Prostate gland (tissue), 2 donors: ENCODE results near the gene SMIM41. TPM values are rescaled to one million over a fixed set of nuclear protein-coding genes. Genes with fewer than 3 reads are reported as not detected.

Experiments used
- DNase-seq: peaks from one replicate; pipeline ENCODE4 v3.0.0-alpha.2; 2019; ENCODE audit warnings: low spot score
- H3K27ac ChIP-seq, 2 donors: fragments of 200-600 bp; sonication (generic); 2 replicates each; pipeline ENCODE4 v1.5.1; 2017 to 2019
- H3K27me3 ChIP-seq: fragments of 200-600 bp; sonication (generic); replicated peaks from 2 replicates; pipeline ENCODE4 v1.5.1; 2019; ENCODE audit not compliant: insufficient read depth
- H3K36me3 ChIP-seq, 2 donors: fragments of 200-600 bp; sonication (generic); 1 replicate in 1 of 2; 2 replicates in 1 of 2; pipeline versions ENCODE4 v1.5.1 to v1.8.1; 2017 to 2019
- H3K4me1 ChIP-seq: fragments of 200-600 bp; sonication (generic); replicated peaks from 2 replicates; pipeline ENCODE4 v1.5.1; 2019
- H3K4me3 ChIP-seq, 2 donors: fragments of 200-600 bp; sonication (generic); 2 replicates each; pipeline ENCODE4 v1.5.1; 2017 to 2019
- H3K9me3 ChIP-seq: fragments of 200-600 bp; sonication (generic); 2 replicates; pipeline ENCODE4 v1.5.1; 2017
- POLR2A ChIP-seq: fragments of 450-650 bp; IDR thresholded peaks from one replicate; pipeline ENCODE4 v1.6.1; 2016; ENCODE audit warnings: antibody characterized with exemption, mild to moderate bottlenecking
- POLR2AphosphoS5 ChIP-seq: sonication (generic); formaldehyde crosslinking; IDR thresholded peaks from one replicate; pipeline ENCODE4 v1.6.1; 2017; ENCODE audit warnings: antibody characterized with exemption
- WGBS: methylation state at CpG from one replicate; pipeline ENCODE4 v1.1.5; 2018; 5-methylcytosine and 5-hydroxymethylcytosine counted together
- intact Hi-C: fragments of 100-400 bp; cut with DNase I; formaldehyde crosslinking; loops from one replicate; pipeline ENCODE4 v1.14.2; 2022
- total RNA-seq, 2 donors: library from RNA; depleted of rRNA; stranded (reverse); fragments of >200 nt; gene quantifications; one replicate each; pipeline ENCODE4 v1.1.0, GENCODE V29; 2016
- TF ChIP-seq, protein P1 (sequence below), 4 experiments: fragments of 200-600 bp in 2 of 4; fragments of 450-650 bp in 2 of 4; sonication (generic) in 2 of 4; IDR thresholded peaks; 1 replicate in 3 of 4; 2 replicates in 1 of 4; pipeline ENCODE4 v1.5.1; 2016 to 2019; ENCODE audit warnings: antibody characterized with exemption in 4 of 4, mild to moderate bottlenecking in 2 of 4, moderate library complexity in 2 of 4

Gene SMIM41
- total RNA-seq, 2 donors from 2014 or later = 7.5 to 30.2 TPM

GRCh38 chr12:52050758-52051541 lies 28.6 kb upstream of the SMIM41 start, which contains the start of gene NR4A1:
Gene NR4A1, plus strand, starts transcription at chr12:52051442. Its CDS starts 2,887 bp downstream, at chr12:52054329.
- Histone ChIP-seq H3K4me1 (peaks cover 33% of the 10 kb centered on the region), H3K4me3 (peak within 1 kb of the TSS; percentile 54 to 85), H3K36me3 (peaks cover 5 to 6% of the 10 kb centered on the region in 2 donors), H3K9me3 (no peaks in the 10 kb centered on the region), H3K27me3 (no peaks in the 10 kb centered on the region), H3K27ac (peak within 1 kb of the TSS; percentile 100)
- WGBS = under 1% methylated on average over 59 of the region's 77 CpGs
- intact Hi-C loops = loop anchor here (2.0 kb wide), 1 partner anchor 18 kb away; no protein-coding TSS in a partner anchor
- peak; percentile 99 for DNase-seq
- TF ChIP-seq, protein P1, sequence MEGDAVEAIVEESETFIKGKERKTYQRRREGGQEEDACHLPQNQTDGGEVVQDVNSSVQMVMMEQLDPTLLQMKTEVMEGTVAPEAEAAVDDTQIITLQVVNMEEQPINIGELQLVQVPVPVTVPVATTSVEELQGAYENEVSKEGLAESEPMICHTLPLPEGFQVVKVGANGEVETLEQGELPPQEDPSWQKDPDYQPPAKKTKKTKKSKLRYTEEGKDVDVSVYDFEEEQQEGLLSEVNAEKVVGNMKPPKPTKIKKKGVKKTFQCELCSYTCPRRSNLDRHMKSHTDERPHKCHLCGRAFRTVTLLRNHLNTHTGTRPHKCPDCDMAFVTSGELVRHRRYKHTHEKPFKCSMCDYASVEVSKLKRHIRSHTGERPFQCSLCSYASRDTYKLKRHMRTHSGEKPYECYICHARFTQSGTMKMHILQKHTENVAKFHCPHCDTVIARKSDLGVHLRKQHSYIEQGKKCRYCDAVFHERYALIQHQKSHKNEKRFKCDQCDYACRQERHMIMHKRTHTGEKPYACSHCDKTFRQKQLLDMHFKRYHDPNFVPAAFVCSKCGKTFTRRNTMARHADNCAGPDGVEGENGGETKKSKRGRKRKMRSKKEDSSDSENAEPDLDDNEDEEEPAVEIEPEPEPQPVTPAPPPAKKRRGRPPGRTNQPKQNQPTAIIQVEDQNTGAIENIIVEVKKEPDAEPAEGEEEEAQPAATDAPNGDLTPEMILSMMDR (IDR thresholded peaks at IDR 0.05) = peak in 2 of 4 experiments; percentile 11 to 20
- TF ChIP-seq POLR2AphosphoS5 (peak; percentile 100), POLR2A (peak; percentile 95)

DNA sequence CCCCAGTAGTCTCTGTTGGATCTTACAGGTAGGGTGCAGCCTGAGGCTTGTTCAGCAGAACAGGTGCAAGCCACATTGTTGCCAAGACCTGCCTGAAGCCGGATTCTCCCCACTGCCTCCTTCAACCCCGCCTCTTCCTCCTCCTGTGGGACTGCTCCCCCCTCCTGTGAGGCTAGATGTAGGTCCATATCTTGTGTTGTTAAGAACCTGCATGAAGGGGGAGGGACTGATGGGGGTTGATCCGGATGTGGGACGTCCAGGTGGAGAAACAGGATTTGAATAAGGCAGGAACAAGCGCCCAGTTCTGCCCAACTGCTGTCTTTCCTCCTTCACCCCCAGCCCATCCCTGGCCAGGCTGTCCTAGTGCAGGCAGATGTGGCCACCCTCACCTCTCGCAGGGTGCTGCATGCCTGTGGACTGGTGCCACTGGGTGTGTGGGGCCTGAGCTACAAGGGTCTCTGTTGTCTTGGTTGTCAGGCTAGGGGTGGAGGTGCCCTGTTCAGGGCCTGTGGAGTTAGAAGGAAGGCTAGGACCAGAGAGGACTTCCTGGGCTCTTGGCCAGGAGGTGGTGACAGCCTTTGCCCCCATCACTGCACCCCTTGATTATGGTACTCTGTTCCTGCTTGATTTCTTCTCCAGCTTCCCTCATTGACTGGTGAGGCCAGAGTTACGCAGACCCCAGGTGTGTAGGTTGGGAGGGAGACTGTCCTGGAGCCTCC lies 26.9 kb upstream of the SMIM41 start:
- intact Hi-C loops = no loop called here
- Histone ChIP-seq H3K9me3 (no peaks in the 10 kb centered on the region), H3K4me1 (peaks cover 29% of the 10 kb centered on the region), H3K27me3 (no peaks in the 10 kb centered on the region), H3K36me3 (peaks cover 6 to 9% of the 10 kb centered on the region in 2 donors), H3K4me3 (peak overlapping the region; percentile 54 to 85), H3K27ac (peak overlapping the region; percentile 100)
- DNase-seq = peak; percentile 85
- WGBS = 38% methylated on average over 7 of the region's 7 CpGs
- TF ChIP-seq, protein P1 (IDR thresholded peaks at IDR 0.05) = no peak
- TF ChIP-seq POLR2AphosphoS5 (peak; percentile 94), POLR2A (peak; percentile 55)

- intact Hi-C loops = no loop called here
- H3K4me1 ChIP-seq = peaks cover 31% of the 10 kb centered on the region
- no peaks in the 10 kb centered on the region for H3K27me3 ChIP-seq
- no peak for DNase-seq
- H3K4me3 ChIP-seq = peak overlapping the region in 1 of 2 donors; percentile 85
- WGBS = 78% methylated on average over 9 of the region's 9 CpGs
- TF ChIP-seq, protein P1 (IDR thresholded peaks at IDR 0.05) = no peak
- peak; percentile 54 for TF ChIP-seq POLR2AphosphoS5
- no peaks in the 10 kb centered on the region for H3K9me3 ChIP-seq
- H3K27ac ChIP-seq = peak overlapping the region; percentile 100
- peaks cover 6 to 9% of the 10 kb centered on the region in 2 donors for H3K36me3 ChIP-seq
These were observed 25.8 kb upstream of the SMIM41 start for GRCh38 chr12:52053536-52054209.

DNA sequence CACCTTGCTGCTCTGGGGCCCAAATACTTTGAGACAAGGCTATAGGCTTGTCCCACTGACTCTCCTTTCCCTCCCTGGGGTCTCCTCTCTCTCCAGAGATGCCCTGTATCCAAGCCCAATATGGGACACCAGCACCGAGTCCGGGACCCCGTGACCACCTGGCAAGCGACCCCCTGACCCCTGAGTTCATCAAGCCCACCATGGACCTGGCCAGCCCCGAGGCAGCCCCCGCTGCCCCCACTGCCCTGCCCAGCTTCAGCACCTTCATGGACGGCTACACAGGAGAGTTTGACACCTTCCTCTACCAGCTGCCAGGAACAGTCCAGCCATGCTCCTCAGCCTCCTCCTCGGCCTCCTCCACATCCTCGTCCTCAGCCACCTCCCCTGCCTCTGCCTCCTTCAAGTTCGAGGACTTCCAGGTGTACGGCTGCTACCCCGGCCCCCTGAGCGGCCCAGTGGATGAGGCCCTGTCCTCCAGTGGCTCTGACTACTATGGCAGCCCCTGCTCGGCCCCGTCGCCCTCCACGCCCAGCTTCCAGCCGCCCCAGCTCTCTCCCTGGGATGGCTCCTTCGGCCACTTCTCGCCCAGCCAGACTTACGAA lies 25.2 kb upstream of the SMIM41 start:
- Histone ChIP-seq H3K4me3 (peak overlapping the region in 1 of 2 donors; percentile 85), H3K9me3 (no peaks in the 10 kb centered on the region), H3K4me1 (peaks cover 35% of the 10 kb centered on the region), H3K27me3 (no peaks in the 10 kb centered on the region), H3K27ac (peak overlapping the region; percentile 100), H3K36me3 (peaks cover 6 to 9% of the 10 kb centered on the region in 2 donors)
- DNase-seq = no peak
- 89% methylated on average over 21 of the region's 21 CpGs for WGBS
- TF ChIP-seq, protein P1 (IDR thresholded peaks at IDR 0.05) = no peak
- TF ChIP-seq POLR2AphosphoS5 = peak; percentile 5
- intact Hi-C loops = no loop called here
